ENCODE data around the gene RFX1. TPM values are rescaled to one million over a fixed set of nuclear protein-coding genes. Genes with fewer than 3 reads are reported as not detected.

The RFX1 gene
- total and polyA plus RNA-seq, 2 of the 13 experiments (the other 11 are each of a cell fraction or from before 2014, with no cell fraction given), result 1.1 to 1.3 TPM

- TF ChIP-seq ZNF800 (CRISPR knock-in tag; IDR thresholded peaks at IDR 0.05) (no peak), ARID3A (IDR thresholded peaks at IDR 0.05; ENCODE audit: low read depth, low read length) (no peak), ZFP36L1 (CRISPR knock-in tag; IDR thresholded peaks at IDR 0.05) (0 out of 2 replicates have a peak, but pooled peaks have one; percentile 40), ZNF121 (CRISPR knock-in tag; IDR thresholded peaks at IDR 0.05) (0 out of 2 replicates have a peak, but pooled peaks have one; percentile 11), ZNF354B (CRISPR knock-in tag; IDR thresholded peaks at IDR 0.05) (peak; percentile 90; the same call in 1 of the 2 replicates), ZNF275 (CRISPR knock-in tag; IDR thresholded peaks at IDR 0.05; ENCODE audit: borderline replicate concordance) (0 out of 2 replicates have a peak, but pooled peaks have one; percentile 69), ATAD3A (CRISPR knock-in tag; IDR thresholded peaks at IDR 0.05) (0 out of 2 replicates have a peak, but pooled peaks have one; percentile 81), SPEN (CRISPR knock-in tag; IDR thresholded peaks at IDR 0.05; ENCODE audit: low read depth) (peak; percentile 73), HES4 (CRISPR knock-in tag; IDR thresholded peaks at IDR 0.05; ENCODE audit: borderline replicate concordance) (peak; percentile 78; the same call in 1 of the 2 replicates), TEF (CRISPR knock-in tag; IDR thresholded peaks at IDR 0.05) (no peak), ZFAT (CRISPR knock-in tag; conservative IDR thresholded peaks at IDR 0.05) (no peak), ZSCAN12 (CRISPR knock-in tag; IDR thresholded peaks at IDR 0.05) (no peak), DDIT3 (CRISPR knock-in tag; IDR thresholded peaks at IDR 0.05) (no peak), JARID2 (CRISPR knock-in tag; IDR thresholded peaks at IDR 0.05; ENCODE audit: insufficient replicate concordance) (no peak), REL (CRISPR knock-in tag; conservative IDR thresholded peaks at IDR 0.05) (peak; percentile 55; the same call in 1 of the 2 replicates), ZNF691 (CRISPR knock-in tag; IDR thresholded peaks at IDR 0.05; ENCODE audit: borderline replicate concordance, low read depth) (no peak), PHF8 (CRISPR knock-in tag; IDR thresholded peaks at IDR 0.05) (peak; percentile 93; the same call in 1 of the 2 replicates), NKX3-1 (CRISPR knock-in tag; IDR thresholded peaks at IDR 0.05) (no peak), DRAP1 (CRISPR knock-in tag; IDR thresholded peaks at IDR 0.05) (no peak; the same call in none of the 2 replicates), BORCS8-MEF2B (CRISPR knock-in tag; IDR thresholded peaks at IDR 0.05) (no peak; the same call in none of the 2 replicates), TBX2 (CRISPR knock-in tag; IDR thresholded peaks at IDR 0.05; ENCODE audit: borderline replicate concordance) (peak; percentile 87)
Observed at GRCh38 chr19:14006766-14007562, 844 bp upstream of the RFX1 start (continued).
